Stimulated activated memory B cell treated with anti-CD40 and anti-IgM and Interleukin-4, amounts not matched to agents 10 μg/mL and 1 μg/mL and 100 μg/mL, for 72 hours (primary cell): ENCODE measurements around the gene TBKBP1.

Experiments
- ATAC-seq: fragments of 150-1000 bp; cut with Tn5 transposase; 2 replicates; pipeline ENCODE4 v1.10.0; 2021
- H3K27ac Mint-ChIP-seq: one replicate; pipeline ENCODE4 v1.8.0; 2022; ENCODE audit warnings: mild to moderate bottlenecking, mixed read lengths
- H3K27me3 Mint-ChIP-seq: one replicate; pipeline ENCODE4 v1.8.0; 2022; ENCODE audit warnings: mixed read lengths
- H3K36me3 Mint-ChIP-seq: one replicate; pipeline ENCODE4 v1.8.0; 2022; ENCODE audit warnings: mixed read lengths
- H3K4me1 Mint-ChIP-seq: one replicate; pipeline ENCODE4 v1.8.0; 2022; ENCODE audit warnings: mixed read lengths
- H3K4me3 Mint-ChIP-seq: one replicate; pipeline ENCODE4 v1.8.0; 2022; ENCODE audit warnings: mild to moderate bottlenecking, moderate library complexity, mixed read lengths
- H3K9me3 Mint-ChIP-seq: one replicate; pipeline ENCODE4 v1.8.0; 2022; ENCODE audit warnings: mixed read lengths

The TBKBP1 gene

DNA sequence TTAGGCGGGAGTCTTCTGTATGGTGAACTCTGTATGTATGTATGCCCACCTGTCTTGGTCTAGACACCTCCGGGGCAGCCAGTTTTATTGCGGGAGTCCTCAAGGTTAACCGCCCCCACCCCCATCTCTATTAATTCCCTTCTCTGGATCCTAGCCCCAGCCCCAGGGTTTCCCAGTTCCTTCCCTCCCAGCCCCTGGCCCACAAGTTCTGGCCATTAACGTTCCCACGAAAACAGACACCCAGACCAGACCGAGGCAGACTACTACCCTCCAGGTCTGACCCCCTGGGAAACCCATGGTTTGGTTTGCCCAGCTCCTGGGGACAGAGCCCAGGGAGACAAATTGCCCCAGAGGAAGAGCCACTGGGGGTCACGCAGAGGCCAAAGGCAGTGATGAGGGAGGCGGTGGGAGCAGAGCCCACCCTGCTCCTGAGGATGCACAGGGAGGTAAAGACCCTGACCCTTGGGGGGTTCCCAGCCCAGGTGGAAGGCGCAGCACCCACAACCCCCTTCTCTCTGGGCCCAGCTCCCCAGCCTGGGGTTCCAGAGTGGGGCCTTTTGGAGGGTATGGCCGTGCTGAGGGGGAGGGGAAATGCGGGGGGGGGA, 8.5 kb downstream of the TBKBP1 start:
- Mint-ChIP-seq H3K4me3 (no peak overlapping the region), H3K36me3 (no peaks in the 10 kb centered on the region), H3K27me3 (no peaks in the 10 kb centered on the region), H3K4me1 (peaks cover 74% of the 10 kb centered on the region), H3K9me3 (no peaks in the 10 kb centered on the region), H3K27ac (peak overlapping the region; percentile 35)
- ATAC-seq, result no peak

DNA sequence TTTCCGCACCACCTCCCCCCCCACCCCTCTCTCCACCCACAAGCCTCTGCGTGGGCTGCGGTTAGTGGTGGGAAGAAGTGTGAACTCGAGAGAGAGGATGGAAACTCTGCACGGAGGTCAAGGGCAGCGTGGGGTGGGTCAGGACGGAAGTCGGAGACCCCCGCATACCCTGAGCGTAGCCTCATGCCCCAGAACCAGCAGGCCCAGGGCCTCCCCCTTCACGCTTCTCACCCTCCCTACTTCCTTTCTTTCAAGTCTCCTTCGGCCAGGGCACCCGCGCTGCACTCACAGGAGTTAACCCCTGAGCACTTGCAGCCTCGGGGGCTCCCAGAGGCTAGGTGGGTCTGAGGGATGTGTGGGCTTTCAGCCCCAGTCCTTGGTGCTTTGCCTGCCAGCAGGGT, 9.2 kb downstream of the TBKBP1 start:
- peak overlapping the region; percentile 38 for H3K27ac Mint-ChIP-seq
- H3K36me3 Mint-ChIP-seq, result no peaks in the 10 kb centered on the region
- peaks cover 73% of the 10 kb centered on the region for H3K4me1 Mint-ChIP-seq
- peak; percentile 59 for ATAC-seq
- H3K27me3 Mint-ChIP-seq, result no peaks in the 10 kb centered on the region
- H3K9me3 Mint-ChIP-seq, result no peaks in the 10 kb centered on the region
- peak overlapping the region; percentile 32 for H3K4me3 Mint-ChIP-seq

DNA sequence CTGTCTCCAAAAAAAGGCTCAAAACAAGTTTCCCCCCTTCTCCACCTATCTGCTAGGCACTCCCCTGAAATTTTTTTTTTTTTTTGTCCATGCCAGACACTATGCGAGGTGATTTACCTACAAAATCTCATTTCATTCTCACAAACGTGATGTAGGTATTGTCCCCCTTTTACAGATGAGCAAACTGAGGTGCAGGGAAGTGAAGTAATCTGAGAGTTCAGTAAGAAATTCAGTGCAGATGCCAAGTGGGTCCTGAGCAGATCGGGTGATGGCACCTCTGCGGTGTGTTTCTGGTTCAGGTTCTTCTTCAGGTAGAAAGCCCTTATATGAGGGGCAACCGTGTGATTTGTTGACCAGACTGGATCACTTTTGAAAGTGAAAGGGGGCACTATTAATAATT, 9.7 kb downstream of the TBKBP1 start:
- Mint-ChIP-seq H3K4me1 (peaks cover 68% of the 10 kb centered on the region), H3K27ac (peak overlapping the region; percentile 38), H3K9me3 (no peaks in the 10 kb centered on the region), H3K4me3 (peak overlapping the region; percentile 32), H3K36me3 (no peaks in the 10 kb centered on the region), H3K27me3 (no peaks in the 10 kb centered on the region)
- no peak for ATAC-seq

DNA sequence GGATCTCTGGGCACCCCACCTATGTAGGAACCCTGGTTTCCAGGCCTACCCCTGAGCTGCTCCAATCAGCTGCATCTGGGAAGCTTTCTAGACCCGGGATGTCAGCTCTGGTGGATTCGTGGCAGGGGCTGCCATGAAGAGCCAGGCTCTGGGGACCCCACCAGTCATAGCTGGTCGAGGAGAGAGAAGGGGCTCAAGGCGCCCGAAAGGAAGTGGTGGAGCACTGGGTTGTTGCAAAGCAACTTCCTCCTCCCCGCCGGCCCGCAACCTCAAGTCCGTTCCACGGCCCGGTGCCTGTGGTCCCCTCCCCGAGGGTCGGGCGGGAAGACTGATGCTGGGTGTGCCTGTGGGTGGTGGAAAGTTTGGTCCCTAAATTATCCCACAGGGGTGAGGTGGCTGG, 10.2 kb downstream of the TBKBP1 start:
- Mint-ChIP-seq H3K27ac (peak overlapping the region; percentile 38), H3K9me3 (no peaks in the 10 kb centered on the region), H3K4me3 (no peak overlapping the region), H3K27me3 (no peaks in the 10 kb centered on the region), H3K36me3 (no peaks in the 10 kb centered on the region), H3K4me1 (peaks cover 65% of the 10 kb centered on the region)
- ATAC-seq, result peak; percentile 21

DNA sequence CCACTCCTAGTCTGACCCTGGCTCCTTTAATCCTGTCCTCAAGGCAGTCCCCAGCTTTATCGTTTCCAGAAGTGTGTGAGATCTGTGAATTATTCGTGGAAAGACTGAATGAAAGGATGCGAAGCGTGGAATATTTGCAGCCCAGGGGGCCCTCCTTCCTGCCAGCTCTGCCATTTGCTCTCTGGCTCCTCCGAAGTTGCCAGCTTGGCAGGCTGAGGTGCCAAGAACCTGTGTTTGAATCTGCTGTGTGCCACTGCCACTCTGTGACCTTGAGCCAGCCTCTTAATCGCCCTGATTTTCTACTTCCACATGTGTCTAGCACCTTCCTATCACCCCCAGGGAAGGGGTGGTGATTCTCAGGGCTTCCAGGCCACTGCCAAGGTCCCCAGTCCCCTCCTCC, 10.8 kb downstream of the TBKBP1 start:
- Mint-ChIP-seq H3K27ac (peak overlapping the region; percentile 38), H3K27me3 (no peaks in the 10 kb centered on the region), H3K4me1 (peaks cover 65% of the 10 kb centered on the region), H3K4me3 (no peak overlapping the region), H3K36me3 (no peaks in the 10 kb centered on the region), H3K9me3 (no peaks in the 10 kb centered on the region)
- no peak for ATAC-seq

DNA sequence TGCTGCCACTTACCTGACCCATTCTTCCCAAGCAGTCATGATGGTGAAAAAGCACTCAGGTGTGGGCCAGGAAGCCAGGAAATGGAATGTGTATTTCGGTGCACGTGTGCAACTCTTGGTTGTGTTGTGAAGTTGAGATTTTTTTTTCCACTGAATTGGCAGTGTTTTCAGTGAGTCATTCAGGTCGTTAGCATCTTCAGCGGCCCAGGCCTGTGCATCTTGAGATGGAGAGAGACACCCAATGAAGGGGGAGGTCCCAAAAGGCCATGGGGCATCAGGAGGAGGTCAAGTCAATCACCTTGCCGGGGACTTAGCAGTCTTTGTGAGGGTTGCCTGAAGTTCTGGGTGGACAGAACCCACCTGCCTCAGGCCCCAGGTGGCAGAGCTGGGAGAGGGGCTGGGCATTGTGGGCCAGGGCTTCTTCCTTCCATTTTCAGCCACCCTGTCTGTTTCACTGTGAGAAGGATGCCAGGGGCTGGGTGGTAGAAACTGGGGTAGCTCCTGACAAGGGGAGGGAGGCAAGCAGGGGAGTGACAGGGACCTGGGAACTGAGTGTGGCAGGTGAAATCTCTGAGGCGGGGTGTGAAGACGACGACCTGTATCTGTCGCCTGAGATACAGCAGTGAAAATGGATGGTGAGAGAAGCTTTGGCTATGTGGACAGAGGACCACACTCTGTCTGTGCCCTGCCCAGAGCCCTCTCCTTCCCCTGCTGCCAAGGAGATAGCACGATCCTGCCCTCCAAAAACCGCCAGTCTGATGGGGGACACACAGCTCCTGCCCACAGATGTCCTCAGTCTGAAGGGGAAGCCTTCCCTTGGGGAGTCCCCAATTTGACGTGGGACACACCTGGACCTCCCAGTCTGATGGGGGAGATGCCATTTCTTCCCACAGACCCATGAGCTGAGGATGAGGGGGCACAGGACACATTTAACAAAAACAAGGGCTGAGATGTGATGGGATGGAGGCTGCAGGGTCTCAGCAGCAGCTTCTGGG, 11.9 kb downstream of the TBKBP1 start:
- H3K36me3 Mint-ChIP-seq, result peaks cover 7% of the 10 kb centered on the region
- H3K9me3 Mint-ChIP-seq, result no peaks in the 10 kb centered on the region
- ATAC-seq, result no peak

DNA sequence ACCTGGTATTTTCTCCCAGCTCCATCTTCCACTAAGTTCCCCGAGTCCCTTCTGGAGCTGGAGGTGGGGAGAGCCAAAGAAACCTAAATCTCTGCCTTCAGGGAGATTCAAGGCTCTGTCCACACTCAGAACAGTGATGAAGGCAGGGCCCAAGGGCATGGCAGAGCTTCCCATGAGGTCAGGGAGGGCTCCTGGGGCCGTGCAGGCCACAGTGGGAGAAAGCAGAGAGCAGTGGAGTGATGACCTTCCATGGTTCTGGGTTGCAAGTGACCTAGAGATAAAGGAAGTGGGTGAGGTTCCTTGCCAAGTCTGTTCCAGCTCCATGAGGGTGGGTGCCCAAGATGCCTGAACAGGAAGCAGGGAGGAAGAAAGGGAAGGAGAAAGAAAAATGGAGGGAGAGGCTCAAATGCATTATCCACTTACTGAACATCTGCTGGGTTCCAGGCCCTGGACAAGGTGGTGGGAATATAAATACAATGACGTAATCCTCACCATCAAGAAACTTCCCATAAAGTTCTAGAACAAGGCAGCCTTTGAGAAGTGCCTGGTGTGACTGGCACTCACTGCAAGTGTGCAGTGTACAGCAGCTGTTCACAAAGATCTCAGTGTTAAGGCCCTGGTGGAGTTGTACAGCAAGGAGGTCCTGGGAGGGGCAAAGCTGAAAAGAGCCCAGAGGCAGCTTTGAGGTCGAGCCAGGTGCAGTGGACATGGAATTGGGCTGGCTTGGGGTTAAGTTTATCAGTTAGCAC, 13.3 kb downstream of the TBKBP1 start:
- no peaks in the 10 kb centered on the region for H3K27me3 Mint-ChIP-seq
- no peak for ATAC-seq
- no peak overlapping the region for H3K4me3 Mint-ChIP-seq
- no peaks in the 10 kb centered on the region for H3K9me3 Mint-ChIP-seq
- H3K4me1 Mint-ChIP-seq, result peaks cover 65% of the 10 kb centered on the region
- peak overlapping the region; percentile 6 for H3K27ac Mint-ChIP-seq
- H3K36me3 Mint-ChIP-seq, result peaks cover 8% of the 10 kb centered on the region

More for the DNA sequence above, 11.9 kb downstream of the TBKBP1 start:
- H3K4me3 Mint-ChIP-seq, result peak overlapping the region; percentile 5
- no peaks in the 10 kb centered on the region for H3K27me3 Mint-ChIP-seq
- H3K27ac Mint-ChIP-seq, result peak overlapping the region; percentile 38
- H3K4me1 Mint-ChIP-seq, result peaks cover 70% of the 10 kb centered on the region

DNA sequence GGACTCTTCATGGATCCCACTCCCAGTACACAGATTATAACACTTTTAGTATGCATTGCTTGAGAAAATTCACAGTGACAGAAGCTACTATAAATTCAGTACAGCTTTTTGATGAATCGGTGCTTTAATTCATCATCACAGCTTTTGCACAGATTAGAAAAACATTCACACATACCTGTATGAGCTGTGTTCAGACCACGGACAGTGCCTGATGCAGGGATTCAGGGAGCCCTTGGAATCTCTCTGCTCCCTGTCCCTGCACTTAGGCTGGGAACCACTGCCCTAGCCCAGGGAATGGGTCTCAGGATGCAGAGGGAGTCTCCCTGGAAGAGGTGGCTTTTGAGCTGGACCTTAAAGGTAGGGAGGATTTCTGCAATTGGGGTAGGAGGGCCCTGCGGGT, 13.9 kb downstream of the TBKBP1 start:
- H3K9me3 Mint-ChIP-seq, result no peaks in the 10 kb centered on the region
- peaks cover 8% of the 10 kb centered on the region for H3K36me3 Mint-ChIP-seq
- peaks cover 64% of the 10 kb centered on the region for H3K4me1 Mint-ChIP-seq
- H3K27me3 Mint-ChIP-seq, result no peaks in the 10 kb centered on the region
- no peak for ATAC-seq
- H3K27ac Mint-ChIP-seq, result no peak overlapping the region
- no peak overlapping the region for H3K4me3 Mint-ChIP-seq

DNA sequence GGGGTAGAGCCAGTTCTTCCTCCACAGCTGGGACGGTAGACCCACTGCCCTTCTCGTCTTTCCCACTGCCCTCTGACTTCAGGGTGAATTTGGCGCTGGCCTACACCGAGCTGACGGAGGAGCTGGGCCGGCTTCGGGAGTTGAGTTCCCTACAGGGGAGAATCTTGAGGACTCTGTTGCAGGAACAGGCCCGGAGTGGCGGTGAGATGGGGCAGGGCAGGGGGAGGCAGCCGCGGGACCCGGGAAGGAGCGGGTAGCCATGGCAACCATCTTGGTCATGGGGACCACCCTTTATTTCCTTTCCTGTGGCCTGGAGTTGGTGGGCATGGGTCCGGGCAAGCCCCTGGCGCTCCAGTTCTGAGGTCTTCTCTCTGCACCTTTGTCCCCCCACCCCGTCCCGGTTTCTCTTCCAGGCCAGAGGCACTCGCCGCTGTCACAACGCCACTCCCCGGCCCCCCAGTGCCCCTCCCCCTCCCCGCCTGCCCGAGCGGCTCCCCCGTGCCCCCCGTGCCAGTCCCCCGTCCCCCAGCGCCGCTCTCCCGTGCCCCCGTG, 14.4 kb downstream of the TBKBP1 start:
- ATAC-seq, result no peak
- Mint-ChIP-seq H3K4me3 (no peak overlapping the region), H3K36me3 (peaks cover 8% of the 10 kb centered on the region), H3K27ac (no peak overlapping the region), H3K9me3 (no peaks in the 10 kb centered on the region), H3K27me3 (no peaks in the 10 kb centered on the region), H3K4me1 (peaks cover 64% of the 10 kb centered on the region)

DNA sequence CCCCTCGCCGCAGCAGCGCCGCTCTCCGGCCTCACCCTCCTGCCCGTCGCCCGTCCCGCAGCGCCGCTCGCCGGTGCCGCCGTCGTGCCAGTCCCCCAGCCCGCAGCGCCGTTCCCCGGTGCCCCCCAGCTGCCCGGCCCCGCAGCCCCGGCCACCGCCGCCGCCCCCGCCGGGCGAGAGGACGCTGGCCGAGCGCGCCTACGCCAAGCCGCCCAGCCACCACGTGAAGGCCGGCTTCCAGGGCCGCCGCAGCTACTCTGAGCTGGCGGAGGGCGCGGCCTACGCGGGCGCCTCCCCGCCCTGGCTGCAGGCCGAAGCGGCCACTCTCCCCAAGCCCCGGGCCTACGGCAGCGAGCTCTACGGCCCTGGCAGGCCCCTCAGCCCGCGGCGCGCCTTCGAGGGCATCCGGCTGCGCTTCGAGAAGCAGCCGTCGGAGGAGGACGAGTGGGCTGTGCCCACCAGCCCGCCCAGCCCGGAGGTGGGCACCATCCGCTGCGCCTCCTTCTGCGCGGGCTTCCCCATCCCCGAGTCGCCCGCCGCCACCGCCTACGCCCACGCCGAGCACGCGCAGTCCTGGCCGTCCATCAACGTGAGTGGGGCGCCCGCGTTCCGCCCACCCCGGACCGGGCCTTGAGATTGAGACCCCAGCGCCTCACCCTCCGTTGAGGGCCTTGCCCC, 15.0 kb downstream of the TBKBP1 start:
- no peak overlapping the region for H3K4me3 Mint-ChIP-seq
- H3K9me3 Mint-ChIP-seq, result no peaks in the 10 kb centered on the region
- H3K27me3 Mint-ChIP-seq, result no peaks in the 10 kb centered on the region
- peaks cover 8% of the 10 kb centered on the region for H3K36me3 Mint-ChIP-seq
- peaks cover 64% of the 10 kb centered on the region for H3K4me1 Mint-ChIP-seq
- H3K27ac Mint-ChIP-seq, result no peak overlapping the region
- peak; percentile 60 for ATAC-seq

DNA sequence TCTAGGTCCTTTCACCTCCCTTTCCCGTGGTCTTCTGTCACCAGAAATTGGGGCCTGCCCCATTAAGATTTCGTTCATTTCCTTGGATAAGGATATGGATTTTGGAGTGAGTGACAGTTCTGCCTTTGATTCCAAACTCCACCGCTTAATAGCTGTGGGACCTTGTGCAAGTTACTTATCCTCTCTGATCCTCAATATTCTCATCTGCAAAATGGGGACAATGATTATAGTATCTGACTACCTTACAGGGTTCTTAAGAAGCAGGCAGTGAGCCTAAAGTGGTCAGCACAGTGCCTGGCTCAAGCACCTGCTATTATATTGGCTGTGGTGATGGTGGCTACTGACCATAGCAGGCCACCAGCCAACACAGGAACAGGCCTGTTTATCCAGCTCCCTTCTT, 15.6 kb downstream of the TBKBP1 start:
- H3K27ac Mint-ChIP-seq, result no peak overlapping the region
- no peak for ATAC-seq
- no peaks in the 10 kb centered on the region for H3K27me3 Mint-ChIP-seq
- no peaks in the 10 kb centered on the region for H3K9me3 Mint-ChIP-seq
- H3K36me3 Mint-ChIP-seq, result peaks cover 8% of the 10 kb centered on the region
- H3K4me3 Mint-ChIP-seq, result no peak overlapping the region
- peaks cover 64% of the 10 kb centered on the region for H3K4me1 Mint-ChIP-seq

DNA sequence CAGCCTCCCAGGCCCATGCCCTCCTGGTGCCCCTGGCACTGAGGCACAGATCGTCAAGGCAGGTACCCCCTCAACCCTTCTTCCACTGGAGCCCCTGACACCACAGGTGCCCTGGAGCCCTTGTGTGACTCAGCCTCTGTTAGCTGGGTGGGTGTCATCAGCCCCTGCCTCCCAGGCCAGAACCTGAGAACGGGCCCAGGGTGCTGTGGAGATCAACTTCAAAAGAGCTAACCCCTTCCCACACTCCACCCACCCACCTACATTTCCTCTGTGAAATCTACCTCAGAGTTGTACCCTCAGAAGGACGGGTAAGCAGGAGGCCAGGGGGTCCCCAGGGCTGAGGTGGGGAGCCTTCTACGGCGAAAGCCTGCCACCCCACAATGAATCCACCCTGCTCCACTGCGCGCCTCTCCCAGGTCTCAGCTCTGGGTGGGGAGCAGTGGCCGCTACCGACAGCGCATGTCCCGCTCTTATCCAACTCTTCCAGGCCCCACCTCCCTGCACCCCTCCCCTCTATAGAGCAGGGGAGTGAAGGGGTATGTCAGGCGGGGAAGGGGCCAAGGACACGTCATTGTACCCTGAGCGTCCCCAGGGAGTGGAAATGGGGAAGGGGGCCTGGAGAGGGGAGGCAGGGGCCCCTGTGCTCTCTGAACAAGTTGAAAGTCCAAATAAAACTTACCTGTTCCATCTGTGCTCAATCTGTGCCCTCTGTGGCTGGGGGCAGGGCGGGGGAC, 17.6 kb downstream of the TBKBP1 start:
- Mint-ChIP-seq H3K4me3 (no peak overlapping the region), H3K9me3 (no peaks in the 10 kb centered on the region), H3K36me3 (peaks cover 8% of the 10 kb centered on the region), H3K27ac (peak overlapping the region; percentile 48), H3K27me3 (no peaks in the 10 kb centered on the region), H3K4me1 (peaks cover 64% of the 10 kb centered on the region)
- no peak for ATAC-seq

DNA sequence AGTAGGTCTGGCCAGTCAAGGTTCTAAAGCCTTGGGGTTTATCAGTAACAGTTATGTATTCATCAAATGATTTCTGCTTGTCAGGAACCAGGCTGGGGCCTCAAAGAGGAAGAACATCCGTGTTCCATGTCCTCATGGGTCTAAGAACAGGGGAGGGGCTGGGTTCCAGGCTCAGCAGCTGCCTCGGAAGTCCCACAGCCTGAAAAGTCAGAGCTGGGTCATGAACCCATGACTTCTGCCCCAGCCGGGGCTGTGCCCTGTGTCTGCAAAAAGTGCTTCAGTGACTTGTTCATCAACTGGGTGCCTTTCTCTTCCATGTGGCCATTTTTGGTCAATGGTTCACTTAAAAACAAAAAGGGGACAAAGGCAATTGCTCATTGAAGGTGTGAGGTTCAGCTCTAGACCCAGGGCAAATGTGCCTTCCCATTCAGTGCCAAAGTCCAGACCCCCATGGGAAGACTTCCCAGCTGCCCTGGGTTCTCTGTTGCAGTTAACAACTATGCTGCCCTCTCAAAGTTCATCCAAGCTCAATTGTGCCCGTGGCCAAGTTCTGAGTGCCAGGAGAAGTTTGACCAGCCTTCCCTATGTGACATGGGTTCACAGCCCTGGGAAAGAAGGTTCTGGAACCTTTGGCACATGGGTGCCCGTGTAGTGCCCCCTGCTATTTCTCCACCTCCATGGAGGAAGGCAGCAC, 18.5 kb downstream of the TBKBP1 start:
- no peak for ATAC-seq
- Mint-ChIP-seq H3K4me3 (no peak overlapping the region), H3K27me3 (no peaks in the 10 kb centered on the region), H3K4me1 (peaks cover 64% of the 10 kb centered on the region), H3K9me3 (no peaks in the 10 kb centered on the region), H3K27ac (peak overlapping the region; percentile 29), H3K36me3 (peaks cover 8% of the 10 kb centered on the region)
